CD4-positive, alpha-beta T cell treated with Interleukin-2 at 100 ng/mL for 4 hours (primary cell): ENCODE results near the gene TIMD4.

ENCODE experiments used
- DNase-seq: peaks from one replicate; pipeline ENCODE4 v3.0.0-alpha.2; 2020; ENCODE audit warnings: low spot score

TIMD4 gene

GRCh38 chr5:156920861-156921431, 42.1 kb downstream of the TIMD4 start:
- DNase-seq = no peak

GRCh38 chr5:156920042-156920860, 42.8 kb downstream of the TIMD4 start:
- peak; percentile 60 for DNase-seq

- no peak for DNase-seq
Measured at GRCh38 chr5:156918311-156918845, 44.6 kb downstream of the TIMD4 start.

GRCh38 chr5:156914371-156914737, 48.7 kb downstream of the TIMD4 start:
- DNase-seq = no peak

- DNase-seq = peak; percentile 43
Measured at GRCh38 chr5:156913719-156914370, 49.2 kb downstream of the TIMD4 start.

- DNase-seq = no peak
Measured at GRCh38 chr5:156913355-156913718, 49.7 kb downstream of the TIMD4 start.

GRCh38 chr5:156912869-156913268, 50.2 kb downstream of the TIMD4 start:
- no peak for DNase-seq

GRCh38 chr5:156909180-156909579, 53.8 kb downstream of the TIMD4 start:
- no peak for DNase-seq

GRCh38 chr5:156907667-156908066, 55.4 kb downstream of the TIMD4 start:
- DNase-seq = no peak

GRCh38 chr5:156906807-156907206, 56.2 kb downstream of the TIMD4 start:
- no peak for DNase-seq

GRCh38 chr5:156896546-156896945, 66.5 kb downstream of the TIMD4 start:
- no peak for DNase-seq

GRCh38 chr5:156893517-156893916, 69.5 kb downstream of the TIMD4 start:
- no peak for DNase-seq

GRCh38 chr5:156892864-156893263, 70.2 kb downstream of the TIMD4 start:
- DNase-seq = no peak

GRCh38 chr5:156892223-156892622, 70.8 kb downstream of the TIMD4 start:
- peak; percentile 7 for DNase-seq

- DNase-seq = no peak
Measured at GRCh38 chr5:156888520-156888919, 74.5 kb downstream of the TIMD4 start.

- no peak for DNase-seq
Measured at GRCh38 chr5:156883316-156883875, 79.6 kb downstream of the TIMD4 start.

GRCh38 chr5:156879665-156880285, 83.3 kb downstream of the TIMD4 start:
- DNase-seq = no peak

- DNase-seq = no peak
Measured at GRCh38 chr5:156871212-156871611, 91.8 kb downstream of the TIMD4 start.

GRCh38 chr5:156870498-156870839, 92.6 kb downstream of the TIMD4 start:
- DNase-seq = no peak
